IPS-15b (cell line): ENCODE data around the gene PHAF1.

Experiments used
- H3K27me3 ChIP-seq: one replicate; pipeline ENCODE4 v1.6.1; 2013; ENCODE audit warnings: low read length; ENCODE audit not compliant: control insufficient read depth, insufficient read depth
- H3K36me3 ChIP-seq: one replicate; pipeline ENCODE4 v1.6.1; 2013; ENCODE audit warnings: low read length; ENCODE audit not compliant: control insufficient read depth, insufficient read depth
- H3K4me1 ChIP-seq: one replicate; pipeline ENCODE4 v1.6.1; 2013; ENCODE audit warnings: mild to moderate bottlenecking, low read length; ENCODE audit not compliant: control insufficient read depth, insufficient read depth
- H3K4me3 ChIP-seq: one replicate; pipeline ENCODE4 v1.5.1; 2013; ENCODE audit warnings: low read depth, low read length
- H3K9ac ChIP-seq: one replicate; pipeline ENCODE4 v1.6.1; 2013; ENCODE audit warnings: low read depth, mild to moderate bottlenecking, low read length
- H3K9me3 ChIP-seq: one replicate; pipeline ENCODE4 v1.6.1; 2013; ENCODE audit warnings: mild to moderate bottlenecking, low read length; ENCODE audit not compliant: control insufficient read depth, insufficient read depth

Gene PHAF1

GRCh38 chr16:67180166-67180565 lies 70.4 kb downstream of the PHAF1 start:
- no peak overlapping the region for H3K4me3 ChIP-seq
- H3K9ac ChIP-seq: no peak overlapping the region
- peaks cover 4% of the 10 kb centered on the region for H3K4me1 ChIP-seq
- H3K9me3 ChIP-seq: no peaks in the 10 kb centered on the region
- no peaks in the 10 kb centered on the region for H3K36me3 ChIP-seq
- peaks cover 40% of the 10 kb centered on the region for H3K27me3 ChIP-seq

- Histone ChIP-seq H3K9me3 (no peaks in the 10 kb centered on the region), H3K4me1 (peaks cover 4% of the 10 kb centered on the region), H3K9ac (no peak overlapping the region), H3K4me3 (no peak overlapping the region), H3K36me3 (no peaks in the 10 kb centered on the region), H3K27me3 (peaks cover 39% of the 10 kb centered on the region)
These were observed 71.6 kb downstream of the PHAF1 start for GRCh38 chr16:67181346-67181745.

GRCh38 chr16:67182288-67182687 lies 72.5 kb downstream of the PHAF1 start:
- Histone ChIP-seq H3K4me3 (no peak overlapping the region), H3K4me1 (peaks cover 4% of the 10 kb centered on the region), H3K27me3 (peaks cover 35% of the 10 kb centered on the region), H3K9me3 (no peaks in the 10 kb centered on the region), H3K9ac (no peak overlapping the region), H3K36me3 (no peaks in the 10 kb centered on the region)

GRCh38 chr16:67183284-67183626 lies 73.5 kb downstream of the PHAF1 start:
- peak overlapping the region; percentile 85 for H3K4me3 ChIP-seq
- peaks cover 29% of the 10 kb centered on the region for H3K27me3 ChIP-seq
- no peaks in the 10 kb centered on the region for H3K9me3 ChIP-seq
- H3K9ac ChIP-seq: no peak overlapping the region
- no peaks in the 10 kb centered on the region for H3K4me1 ChIP-seq
- no peaks in the 10 kb centered on the region for H3K36me3 ChIP-seq

- no peaks in the 10 kb centered on the region for H3K4me1 ChIP-seq
- H3K4me3 ChIP-seq: peak within 1 kb of the TSS; percentile 85
- H3K9me3 ChIP-seq: no peaks in the 10 kb centered on the region
- H3K36me3 ChIP-seq: no peaks in the 10 kb centered on the region
- H3K27me3 ChIP-seq: peaks cover 27% of the 10 kb centered on the region
- peak within 1 kb of the TSS; percentile 85 for H3K9ac ChIP-seq
These were observed 74.1 kb downstream of the PHAF1 start, which contains the start of gene MATCAP1 for GRCh38 chr16:67183627-67184452. TSS of gene MATCAP1 (minus strand) at chr16:67183963. CDS start at chr16:67180610, 3,353 bp downstream.

- no peaks in the 10 kb centered on the region for H3K9me3 ChIP-seq
- peaks cover 24% of the 10 kb centered on the region for H3K27me3 ChIP-seq
- peak overlapping the region; percentile 85 for H3K4me3 ChIP-seq
- H3K36me3 ChIP-seq: no peaks in the 10 kb centered on the region
- H3K4me1 ChIP-seq: no peaks in the 10 kb centered on the region
- H3K9ac ChIP-seq: no peak overlapping the region
These were observed 74.8 kb downstream of the PHAF1 start for GRCh38 chr16:67184453-67184994.

- Histone ChIP-seq H3K36me3 (no peaks in the 10 kb centered on the region), H3K4me1 (no peaks in the 10 kb centered on the region), H3K9ac (no peak overlapping the region), H3K4me3 (peak overlapping the region; percentile 85), H3K27me3 (peaks cover 24% of the 10 kb centered on the region), H3K9me3 (no peaks in the 10 kb centered on the region)
These were observed 75.4 kb downstream of the PHAF1 start for GRCh38 chr16:67184995-67185650.

- H3K9me3 ChIP-seq: no peaks in the 10 kb centered on the region
- peaks cover 24% of the 10 kb centered on the region for H3K27me3 ChIP-seq
- H3K4me1 ChIP-seq: no peaks in the 10 kb centered on the region
- no peak overlapping the region for H3K4me3 ChIP-seq
- no peaks in the 10 kb centered on the region for H3K36me3 ChIP-seq
- H3K9ac ChIP-seq: no peak overlapping the region
These were observed 76.0 kb downstream of the PHAF1 start for GRCh38 chr16:67185651-67186134.

GRCh38 chr16:67186550-67186950 lies 76.8 kb downstream of the PHAF1 start:
- no peak overlapping the region for H3K9ac ChIP-seq
- H3K9me3 ChIP-seq: no peaks in the 10 kb centered on the region
- no peaks in the 10 kb centered on the region for H3K4me1 ChIP-seq
- no peak overlapping the region for H3K4me3 ChIP-seq
- H3K27me3 ChIP-seq: peaks cover 24% of the 10 kb centered on the region
- no peaks in the 10 kb centered on the region for H3K36me3 ChIP-seq

- H3K27me3 ChIP-seq: peaks cover 24% of the 10 kb centered on the region
- no peak overlapping the region for H3K4me3 ChIP-seq
- no peaks in the 10 kb centered on the region for H3K9me3 ChIP-seq
- H3K36me3 ChIP-seq: no peaks in the 10 kb centered on the region
- H3K4me1 ChIP-seq: no peaks in the 10 kb centered on the region
- no peak overlapping the region for H3K9ac ChIP-seq
These were observed 77.6 kb downstream of the PHAF1 start for GRCh38 chr16:67187175-67187890.

GRCh38 chr16:67188323-67188722 lies 78.6 kb downstream of the PHAF1 start:
- peaks cover 24% of the 10 kb centered on the region for H3K27me3 ChIP-seq
- no peak overlapping the region for H3K4me3 ChIP-seq
- H3K9ac ChIP-seq: no peak overlapping the region
- H3K9me3 ChIP-seq: no peaks in the 10 kb centered on the region
- H3K36me3 ChIP-seq: peaks cover 4% of the 10 kb centered on the region
- H3K4me1 ChIP-seq: peaks cover 3% of the 10 kb centered on the region
